Activated CD8-positive, alpha-beta memory T cell treated with anti-CD3 and anti-CD28 coated beads for 4 hours (primary cell): Measurements from ENCODE around the gene ADPRH.
"Not testable (repeated sequence)": the region's sequence is repeated elsewhere in the genome, so short reads cannot be mapped to it uniquely, and the experiment has no call there.

ENCODE experiments used
- DNase-seq, 2 donors: peaks; one replicate each; pipeline ENCODE4 v3.0.0-alpha.2; 2020; ENCODE audit warnings: low read depth in 2 of 2

The ADPRH gene

DNA sequence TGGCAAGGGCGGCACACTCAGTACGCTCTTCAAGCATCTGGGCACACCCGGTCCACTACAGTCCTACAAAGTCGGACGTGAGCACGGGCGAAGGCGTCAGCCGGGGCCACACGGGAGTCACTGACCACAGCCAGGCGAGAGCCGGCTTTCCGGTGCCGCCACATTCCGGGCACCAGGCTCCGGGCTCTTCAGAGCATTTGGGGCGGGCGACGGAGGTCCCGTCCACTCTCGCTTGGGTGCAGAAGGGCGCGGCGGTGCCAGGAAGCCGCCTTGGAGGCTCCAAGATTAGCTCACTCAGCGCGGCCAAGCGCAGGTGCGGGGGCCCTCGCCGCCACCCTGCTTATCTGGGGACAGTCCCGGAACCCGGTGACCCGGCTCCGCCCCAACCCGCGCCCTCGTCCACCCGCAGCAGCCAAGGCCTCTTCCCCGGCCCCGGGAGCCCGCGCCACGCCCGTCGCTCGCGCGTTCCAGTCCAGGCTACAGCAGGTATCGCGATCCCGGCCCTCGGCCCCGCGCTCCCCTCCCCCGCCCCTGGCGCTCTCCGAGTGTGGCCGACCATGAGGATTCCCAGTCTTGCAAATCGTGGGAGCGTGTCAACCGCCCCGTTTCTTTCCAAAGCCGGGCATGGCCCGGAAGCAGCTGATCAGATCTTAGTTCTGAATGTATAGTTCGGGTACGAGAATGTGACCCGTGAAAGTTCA is at the start of gene ADPRH:
Gene ADPRH, plus strand, starts transcription at position 127 of the 701 bp plus-strand sequence. CDS start 2,678 bp downstream, outside the sequence.
- DNase-seq: peak in 1 of 2 donors; percentile 12

DNA sequence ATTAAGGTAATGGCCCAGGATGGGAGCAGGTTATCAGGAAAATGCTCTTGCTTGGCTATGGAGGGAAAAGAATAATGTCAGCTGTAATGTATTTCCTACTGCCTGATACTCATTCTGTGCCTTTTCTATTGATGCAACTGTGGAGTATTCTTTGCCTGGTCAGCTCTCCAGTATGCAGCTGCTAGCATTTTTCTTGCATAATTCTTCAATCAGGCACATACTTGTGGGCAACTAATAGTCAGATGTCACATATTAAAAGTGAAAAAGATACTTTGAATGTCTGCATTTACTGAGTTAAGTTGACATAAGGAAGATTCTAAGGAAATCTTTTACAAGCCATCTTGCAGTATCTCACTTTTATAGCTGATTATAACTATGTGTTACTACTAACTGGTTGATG is 49.4 kb upstream of the ADPRH start:
- DNase-seq: no peak

DNA sequence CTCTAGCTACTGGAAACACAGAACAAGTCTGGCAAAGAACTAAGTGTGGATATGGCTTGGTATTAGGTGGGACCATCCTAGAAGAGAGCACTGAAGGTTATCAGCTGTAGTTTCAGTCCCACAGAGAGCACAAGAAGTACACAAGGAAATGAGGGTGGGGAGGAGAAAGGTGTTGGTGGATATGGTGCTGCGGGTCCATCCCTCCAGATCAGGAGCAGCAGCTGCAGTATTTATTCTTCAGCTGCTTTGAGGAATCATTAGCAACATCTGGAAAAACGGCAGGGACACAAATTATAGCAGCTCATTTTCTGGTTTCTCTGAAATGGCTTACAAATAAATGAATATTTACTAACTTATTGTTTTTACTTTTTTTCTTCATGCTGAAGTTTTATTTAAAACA is 48.8 kb upstream of the ADPRH start:
- no peak for DNase-seq

DNA sequence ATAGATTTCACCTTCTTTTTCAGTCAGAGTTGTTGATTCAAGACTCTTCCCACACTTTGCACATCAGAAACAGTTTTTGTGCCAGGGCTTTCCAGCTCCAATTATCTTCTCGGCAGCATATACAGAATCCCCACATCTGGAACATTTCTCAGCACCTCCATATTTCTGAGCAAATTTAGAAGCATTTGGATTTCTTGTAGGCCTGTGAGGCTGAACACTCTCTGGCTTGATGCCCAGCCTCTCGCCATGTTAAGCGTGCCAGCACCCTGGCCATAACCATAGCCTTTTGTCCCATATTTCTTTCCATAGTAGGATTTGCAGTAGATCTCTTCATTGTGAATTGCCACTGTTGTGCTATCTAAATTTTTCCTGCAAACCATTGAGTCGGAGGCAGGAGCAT is 48.1 kb upstream of the ADPRH start:
- no peak for DNase-seq

DNA sequence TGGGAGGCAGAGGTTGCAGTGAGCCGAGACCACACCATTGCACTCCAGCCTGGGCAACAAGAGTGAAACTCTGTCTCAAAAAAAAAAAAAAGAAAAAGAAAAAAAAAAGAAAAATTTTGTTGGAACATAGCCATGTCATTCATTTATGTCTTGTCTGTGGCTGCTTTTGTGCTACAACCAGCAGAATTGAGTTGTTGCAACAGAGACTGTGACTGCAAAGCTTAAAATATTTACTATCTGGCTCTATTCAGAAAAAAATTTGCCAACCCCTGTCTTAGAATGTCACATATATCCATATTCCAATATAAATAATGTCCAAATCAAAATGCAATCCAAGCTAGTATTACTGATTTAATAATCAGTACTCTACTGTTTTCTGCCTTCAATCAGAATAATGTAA is 45.0 kb upstream of the ADPRH start:
- DNase-seq: no peak

DNA sequence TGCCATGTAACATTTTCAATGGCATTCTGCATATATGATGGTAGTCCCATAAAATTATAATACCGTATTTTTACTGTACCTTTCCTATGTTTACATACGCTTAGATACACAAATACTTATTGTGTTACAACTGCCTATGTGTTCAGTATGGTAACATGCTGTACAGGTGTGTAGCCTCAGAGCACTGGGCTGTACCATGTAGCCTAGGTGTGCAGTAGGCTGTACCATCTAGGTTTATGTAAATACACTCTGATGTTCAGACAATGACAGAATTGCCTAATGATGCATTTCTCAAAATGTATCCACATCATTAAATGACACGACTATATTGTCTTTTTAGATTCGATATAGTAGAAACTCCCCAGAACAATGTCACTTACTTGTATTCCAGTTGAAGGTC is 42.5 kb upstream of the ADPRH start:
- no peak for DNase-seq

DNA sequence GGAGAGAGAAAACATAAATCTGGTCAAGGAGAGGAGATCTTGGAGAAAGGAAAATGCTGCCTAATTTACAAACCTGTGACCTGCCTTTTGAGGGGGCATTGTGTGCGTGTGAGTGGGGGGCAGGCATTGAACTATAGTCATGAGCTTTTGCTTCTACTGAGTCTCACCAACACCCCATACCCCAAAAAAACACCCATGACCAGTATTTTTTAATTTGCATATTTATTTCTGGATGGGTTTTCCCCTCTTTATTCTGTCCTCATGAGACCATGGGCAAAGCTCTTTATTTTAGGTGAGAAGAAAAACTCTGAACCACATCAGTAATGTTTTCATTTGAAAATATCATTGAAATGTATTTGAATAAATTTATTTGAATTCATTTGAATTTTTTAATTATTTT is 40.5 kb upstream of the ADPRH start:
- no peak for DNase-seq

DNA sequence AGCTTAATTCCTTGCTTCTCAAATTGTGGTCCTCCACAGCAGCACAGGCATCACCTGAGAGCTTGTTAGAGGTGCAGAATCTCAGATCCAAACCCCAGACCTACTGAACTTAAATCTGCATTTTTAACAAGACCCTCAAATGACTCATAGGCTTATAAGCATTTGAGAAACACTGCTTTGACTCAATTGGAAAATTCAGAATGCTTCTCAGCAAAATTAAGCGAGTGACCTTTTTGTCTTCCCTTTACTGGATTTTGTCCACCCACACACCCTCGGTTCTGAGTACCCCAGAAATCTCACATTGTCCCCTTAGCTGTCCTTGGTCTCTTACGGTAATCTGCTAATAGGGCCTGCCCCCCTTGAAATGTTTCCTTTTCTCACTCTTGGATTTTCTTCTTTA is 37.7 kb upstream of the ADPRH start:
- no peak for DNase-seq

DNA sequence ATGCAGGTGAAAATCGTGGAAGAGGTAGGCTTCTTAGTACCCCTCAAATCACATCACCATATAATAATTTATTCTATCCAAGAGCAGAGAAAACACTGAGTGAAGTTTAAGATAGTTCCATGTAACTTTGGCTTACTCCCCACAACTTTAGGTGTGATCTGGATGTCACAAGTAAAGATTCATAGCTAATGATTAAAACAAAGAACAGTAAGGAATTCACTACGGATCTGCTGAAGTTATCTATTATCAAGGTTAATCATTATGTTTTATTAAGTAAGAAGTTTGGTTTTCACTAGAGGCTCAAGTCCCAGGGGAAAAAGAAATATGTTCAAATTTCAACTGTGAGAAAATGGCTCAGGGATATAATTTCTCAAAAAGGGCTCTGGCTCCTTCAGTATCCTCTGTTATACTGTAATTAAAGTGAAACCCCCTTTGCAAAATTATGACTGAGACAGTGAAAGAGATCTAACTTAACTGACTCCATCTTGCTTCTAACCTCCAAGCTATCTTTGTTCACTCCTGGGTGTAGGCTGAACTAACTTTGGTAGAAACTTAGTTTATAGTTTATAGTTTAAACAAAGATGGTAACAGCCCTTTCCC is 37.0 kb upstream of the ADPRH start:
- no peak for DNase-seq

DNA sequence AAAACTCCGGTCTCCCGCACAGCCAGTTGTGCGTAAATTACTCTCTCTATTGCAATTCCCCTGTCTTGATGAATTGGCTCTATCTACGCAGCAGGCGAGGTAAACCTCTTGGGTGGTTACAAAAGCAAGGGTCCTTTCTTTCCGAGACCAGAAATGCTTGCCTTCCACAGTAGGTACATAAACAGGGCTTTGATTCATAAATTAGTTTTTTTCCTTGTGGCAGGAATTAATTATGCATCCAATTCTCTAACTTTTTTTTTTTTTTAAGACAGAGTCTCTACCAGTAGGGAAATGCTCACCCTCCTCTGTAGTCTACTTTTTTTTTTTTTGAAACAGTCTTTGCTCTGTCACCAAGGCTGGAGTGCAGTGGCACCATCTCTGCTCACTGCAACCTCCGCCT is 36.1 kb upstream of the ADPRH start:
- no peak for DNase-seq

DNA sequence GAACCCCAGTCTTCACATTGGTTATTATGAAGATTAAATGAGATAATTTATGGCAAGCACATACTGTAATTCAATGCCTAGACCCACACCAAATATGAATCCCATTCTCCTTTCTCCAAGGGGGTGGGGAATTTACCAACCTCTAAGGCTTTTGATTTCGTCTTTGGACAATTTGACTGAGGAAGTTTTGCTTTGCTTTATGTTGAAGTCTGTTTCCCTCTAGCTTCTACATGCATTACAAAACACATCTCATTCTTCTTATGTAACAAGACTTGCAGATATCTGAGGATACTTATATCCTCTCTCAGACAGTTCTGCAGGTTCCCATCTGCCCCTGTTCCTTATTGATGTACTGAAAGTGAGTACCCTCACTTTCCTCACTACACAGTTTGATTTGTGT is 32.1 kb upstream of the ADPRH start:
- DNase-seq: no peak

DNA sequence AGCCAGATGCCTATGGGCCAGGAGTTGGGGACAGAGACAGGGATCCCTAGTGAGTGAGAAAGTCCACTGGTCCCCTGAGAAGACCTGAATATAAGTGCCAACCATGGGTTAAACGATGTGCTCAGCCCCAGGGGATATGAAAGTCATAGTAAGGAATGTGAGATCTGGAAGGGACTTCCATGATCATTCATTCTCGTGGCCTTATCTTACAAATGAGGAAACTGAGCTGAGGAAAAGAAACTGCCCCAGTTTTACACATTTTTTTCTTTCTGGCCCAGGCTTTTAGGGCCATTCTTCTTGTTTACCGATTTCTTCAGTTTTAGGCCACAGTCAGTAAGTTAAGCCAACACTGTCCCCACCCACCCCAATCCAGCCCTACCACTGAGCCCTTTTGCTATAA is 31.0 kb upstream of the ADPRH start:
- no peak for DNase-seq

DNA sequence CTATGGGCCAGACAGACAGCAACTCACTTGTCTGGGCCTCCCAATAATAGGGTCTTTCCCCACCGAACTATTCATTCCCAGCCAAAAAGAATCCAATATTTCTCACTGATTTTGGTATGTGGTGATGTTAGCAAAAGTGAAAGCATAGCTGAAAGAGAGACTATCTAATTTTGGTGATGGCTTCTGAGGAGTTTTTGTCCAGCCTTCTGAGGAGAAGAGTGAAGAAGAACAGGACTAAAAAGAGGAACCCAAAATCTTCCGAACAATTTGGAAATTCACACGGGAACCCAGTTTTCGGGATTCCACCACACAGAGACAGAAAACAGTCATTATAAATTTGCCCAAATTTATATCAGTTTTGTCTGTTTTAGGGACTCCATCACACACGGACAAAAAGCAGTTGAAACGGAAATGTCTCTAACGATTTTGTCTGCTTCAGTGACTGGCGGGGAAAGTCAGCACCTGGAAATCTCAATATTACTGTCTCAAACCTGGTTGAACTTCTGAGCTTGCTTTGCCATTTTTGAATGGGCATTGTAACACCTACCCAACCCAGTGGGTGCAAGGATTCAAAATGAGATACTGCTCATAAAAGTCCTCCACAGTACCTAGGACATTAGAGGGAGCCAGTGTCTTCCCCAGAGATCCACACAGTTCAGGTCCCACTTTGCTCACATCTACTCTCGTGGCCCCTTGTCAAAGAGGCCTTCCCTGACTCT is 28.9 kb upstream of the ADPRH start:
- no peak for DNase-seq

DNA sequence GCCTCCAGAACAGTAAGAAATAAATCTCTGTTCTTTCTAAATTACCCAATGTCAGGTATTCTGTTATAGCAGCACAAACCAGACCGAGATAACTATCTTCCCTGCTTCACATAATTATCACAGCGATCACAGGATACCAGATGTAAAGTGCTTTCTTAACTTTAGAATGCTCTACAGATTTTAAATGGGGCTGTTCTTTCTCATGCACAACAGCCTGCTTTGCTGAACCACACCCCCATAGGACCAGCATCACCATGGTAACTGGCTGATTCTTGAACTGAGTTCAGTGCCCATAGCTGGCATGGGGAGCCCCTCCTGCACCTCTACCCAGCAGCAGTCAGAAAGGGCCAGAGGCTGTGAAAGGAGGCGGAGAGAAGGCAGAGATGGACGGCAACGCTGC is 27.7 kb upstream of the ADPRH start:
- DNase-seq: no peak

DNA sequence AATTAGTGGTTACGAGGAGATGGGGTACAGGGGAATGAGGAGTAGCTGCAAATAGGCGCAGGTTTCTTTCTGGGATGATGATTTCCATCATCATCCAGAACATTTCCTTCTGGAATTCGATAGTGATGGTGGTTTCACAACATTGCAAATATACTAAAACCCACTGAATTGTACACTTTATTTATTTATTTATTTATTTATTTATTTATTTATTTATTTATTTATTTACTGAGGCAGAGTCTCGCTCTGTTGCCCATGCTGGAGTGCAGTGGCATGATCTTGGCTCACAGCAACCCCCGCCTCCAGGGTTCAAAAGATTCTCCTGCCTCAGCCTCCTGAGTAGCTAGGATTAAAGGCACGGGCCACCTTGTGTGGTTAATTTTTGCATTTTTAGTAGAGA is 26.4 kb upstream of the ADPRH start:
- not testable (repeated sequence) for DNase-seq

DNA sequence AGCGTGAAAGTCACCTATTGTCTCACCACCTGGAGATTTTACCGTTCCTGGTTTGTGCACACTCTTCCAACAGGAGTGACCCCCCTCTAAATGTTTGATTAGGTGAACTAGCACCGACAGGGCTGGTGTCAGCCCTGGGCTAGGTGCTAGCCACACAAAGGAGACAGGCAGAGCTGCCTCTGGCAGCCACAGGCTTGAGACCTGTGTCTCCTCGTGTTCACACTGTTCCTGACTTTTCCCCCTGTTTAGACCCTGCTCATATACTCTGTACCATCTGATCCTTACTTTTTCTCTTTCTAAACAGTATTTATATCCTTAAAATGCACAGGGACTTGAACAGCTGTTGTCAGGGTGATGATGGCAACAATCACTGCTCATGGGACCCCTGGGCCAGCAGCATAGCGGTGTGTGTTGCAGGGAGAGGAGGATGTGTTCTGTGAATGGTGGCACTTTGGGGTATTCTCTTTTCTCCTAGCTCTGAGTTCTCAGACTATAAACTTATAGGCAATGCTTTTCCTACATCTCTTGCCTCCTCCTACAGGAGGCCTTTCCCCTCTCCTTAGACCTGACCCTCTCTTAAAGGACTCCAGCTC is 25.4 kb upstream of the ADPRH start:
- DNase-seq: no peak

DNA sequence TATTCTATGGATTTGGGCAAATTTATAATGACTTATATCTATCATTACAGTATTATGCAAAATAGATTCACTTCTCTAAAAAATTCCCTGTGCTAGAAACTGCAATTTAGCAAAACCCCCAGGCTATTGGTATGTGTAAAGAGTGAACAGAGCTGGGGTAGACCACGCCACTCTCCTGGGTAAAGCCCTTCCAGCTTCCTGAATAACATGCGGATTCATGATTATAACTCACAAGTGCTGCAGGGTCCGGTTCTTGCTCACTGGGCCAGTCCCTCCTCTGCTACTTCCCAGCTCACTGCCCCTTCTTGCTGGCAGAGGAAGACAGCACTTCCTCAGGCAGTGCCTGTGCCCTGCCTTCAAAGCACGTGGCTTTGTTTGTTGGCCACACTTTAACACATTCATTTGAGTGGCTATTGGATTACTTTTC is 24.0 kb upstream of the ADPRH start:
- no peak for DNase-seq

DNA sequence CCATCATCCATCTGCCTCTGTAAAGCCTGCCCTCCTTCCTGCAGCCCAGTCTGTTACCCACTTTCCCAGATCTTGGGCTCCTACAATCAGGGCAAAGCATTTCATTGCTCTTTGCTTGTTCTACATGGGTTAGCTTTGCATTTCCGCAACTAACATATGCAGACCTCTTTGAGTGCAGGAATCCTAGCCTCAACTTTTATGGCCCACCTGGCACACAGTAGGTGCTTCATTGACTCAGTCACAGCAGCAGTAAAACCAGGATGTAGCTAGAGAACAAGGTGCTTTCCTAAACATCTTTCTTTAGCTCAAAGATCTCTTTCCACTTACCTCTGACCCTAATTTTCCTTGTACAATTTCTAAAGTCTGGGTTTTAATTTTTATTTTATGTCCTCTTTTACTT is 23.4 kb upstream of the ADPRH start:
- DNase-seq: no peak

DNA sequence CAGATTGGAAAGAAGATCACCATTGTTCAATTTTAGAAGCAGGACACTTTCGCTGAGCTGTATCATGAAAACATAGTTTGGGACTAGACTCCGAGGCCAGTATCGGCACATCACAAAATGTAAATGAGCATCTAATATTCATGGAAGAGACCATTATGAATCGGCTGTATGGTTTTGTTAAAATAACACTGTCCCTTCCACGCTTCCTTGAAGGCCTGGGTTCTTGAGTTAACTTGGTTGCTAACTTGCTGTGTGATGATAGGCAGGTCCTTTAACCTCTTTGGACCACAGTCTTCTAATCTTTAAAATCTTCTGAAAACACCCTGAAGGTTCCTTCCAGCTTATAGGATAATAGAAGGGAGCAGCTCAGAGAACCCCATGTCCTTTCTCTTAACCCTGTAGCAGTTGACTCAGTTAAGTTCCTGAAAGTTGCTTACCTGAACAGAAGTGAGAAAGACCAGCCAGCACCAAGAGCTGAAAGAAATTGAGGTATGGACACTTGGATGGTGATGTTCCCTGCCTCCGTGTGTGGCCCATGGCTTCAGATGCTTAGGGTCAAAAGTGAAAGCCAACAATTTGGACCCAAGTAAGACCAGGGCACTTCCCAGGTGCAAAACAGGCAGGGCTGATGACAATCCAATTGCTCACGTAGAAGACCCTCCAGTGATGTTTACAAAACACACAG is 22.0 kb upstream of the ADPRH start:
- no peak for DNase-seq

DNA sequence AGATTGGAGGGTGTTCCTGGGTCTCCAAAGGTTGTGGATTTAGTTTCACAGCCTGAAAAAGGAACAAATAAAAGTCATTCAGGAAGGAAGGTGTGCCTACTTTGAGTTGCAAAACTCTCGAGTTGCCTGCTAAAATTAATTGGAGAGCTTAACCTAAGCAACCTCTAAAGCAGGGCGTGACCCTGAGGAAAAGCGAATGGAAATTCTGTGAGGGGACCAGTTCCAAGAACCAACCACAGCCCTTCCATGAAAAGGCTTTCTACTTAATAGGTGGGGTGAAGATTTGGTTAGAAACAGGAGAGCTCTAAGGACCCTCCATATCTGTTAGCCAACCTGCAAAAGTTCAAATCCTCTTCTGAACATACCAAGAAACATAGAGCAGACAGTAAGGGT is 21.4 kb upstream of the ADPRH start:
- DNase-seq: no peak

DNA sequence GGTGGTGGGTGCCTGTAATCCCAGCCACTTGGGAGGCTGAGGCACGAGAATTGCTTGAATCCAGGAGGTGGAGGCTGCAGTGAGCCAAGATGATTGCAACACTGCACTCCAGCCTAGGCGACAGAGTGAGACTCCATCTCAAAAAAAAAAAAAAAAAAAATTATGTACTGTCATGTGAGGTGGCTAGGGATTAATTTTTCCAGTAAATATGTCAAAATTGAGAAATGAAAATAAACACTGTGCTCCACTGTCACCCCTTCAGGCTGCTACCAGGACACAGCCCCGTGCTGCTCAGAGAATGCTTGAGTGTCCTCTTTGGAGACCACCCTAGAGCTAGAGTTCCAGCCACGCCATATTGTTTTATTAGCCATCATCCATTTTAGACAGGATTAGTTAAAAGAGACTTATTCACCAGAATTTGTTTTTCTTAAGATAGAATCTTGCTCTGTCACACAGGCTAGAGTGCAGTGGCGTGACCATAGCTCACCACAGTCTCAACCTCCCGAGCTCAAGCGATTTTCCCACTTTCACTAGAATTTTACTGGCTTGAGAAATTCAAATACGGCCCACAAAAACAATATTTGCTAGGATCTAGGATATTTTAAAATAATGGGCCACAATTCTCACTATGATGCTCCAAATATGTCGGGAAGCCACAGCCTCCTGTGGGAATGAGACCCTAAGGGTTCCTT is 20.5 kb upstream of the ADPRH start:
- DNase-seq: no peak
